GM21360 (cell line): ENCODE results near the gene NUP42.

Source experiments
- ATAC-seq: cut with Tn5 transposase; IDR thresholded peaks from one replicate; pipeline ENCODE4 v1.9.1; 2021; ENCODE audit warnings: mild to moderate bottlenecking, moderate library complexity; ENCODE audit not compliant: unreplicated experiment

Gene NUP42

GRCh38 chr7:23232966-23233365 is 51.1 kb downstream of the NUP42 start:
- ATAC-seq = no peak

DNA sequence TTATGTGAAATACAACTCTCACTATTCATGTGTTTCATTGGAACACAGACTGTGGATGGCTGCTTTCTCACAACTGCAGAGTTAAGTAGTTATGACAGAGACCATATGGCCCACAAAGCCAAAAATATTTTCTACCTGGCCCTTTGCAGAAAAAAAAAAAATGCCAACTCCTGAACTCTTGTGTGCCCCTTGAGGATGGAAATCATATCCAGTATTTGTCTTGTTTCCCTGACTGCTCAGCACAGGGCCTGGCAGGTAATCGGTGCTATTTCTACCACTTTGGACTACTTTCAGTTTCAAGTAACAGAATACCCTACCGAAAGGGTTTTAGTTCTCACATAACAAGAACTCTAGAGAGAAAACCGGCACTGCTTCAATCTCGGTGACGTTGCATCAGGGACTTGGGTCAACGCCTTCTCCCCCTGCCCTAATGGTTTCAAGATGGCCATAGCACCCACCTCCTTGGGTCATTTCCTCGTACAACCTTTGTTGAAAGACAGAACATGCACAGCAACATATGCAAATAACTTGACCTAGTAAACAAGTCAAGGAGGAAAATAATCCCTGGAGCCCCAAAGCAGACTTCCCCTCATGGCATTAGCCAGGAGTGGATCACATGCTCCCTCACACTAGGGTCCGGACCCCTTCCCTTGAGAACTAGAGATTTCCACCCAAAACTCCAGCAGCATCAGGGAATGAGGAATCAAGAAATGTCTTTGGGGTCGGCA is 52.9 kb downstream of the NUP42 start:
- peak; percentile 72 for ATAC-seq

- ATAC-seq = no peak
Measured at GRCh38 chr7:23235813-23236221, 54.0 kb downstream of the NUP42 start.

GRCh38 chr7:23237000-23237399 is 55.2 kb downstream of the NUP42 start:
- ATAC-seq = no peak

DNA sequence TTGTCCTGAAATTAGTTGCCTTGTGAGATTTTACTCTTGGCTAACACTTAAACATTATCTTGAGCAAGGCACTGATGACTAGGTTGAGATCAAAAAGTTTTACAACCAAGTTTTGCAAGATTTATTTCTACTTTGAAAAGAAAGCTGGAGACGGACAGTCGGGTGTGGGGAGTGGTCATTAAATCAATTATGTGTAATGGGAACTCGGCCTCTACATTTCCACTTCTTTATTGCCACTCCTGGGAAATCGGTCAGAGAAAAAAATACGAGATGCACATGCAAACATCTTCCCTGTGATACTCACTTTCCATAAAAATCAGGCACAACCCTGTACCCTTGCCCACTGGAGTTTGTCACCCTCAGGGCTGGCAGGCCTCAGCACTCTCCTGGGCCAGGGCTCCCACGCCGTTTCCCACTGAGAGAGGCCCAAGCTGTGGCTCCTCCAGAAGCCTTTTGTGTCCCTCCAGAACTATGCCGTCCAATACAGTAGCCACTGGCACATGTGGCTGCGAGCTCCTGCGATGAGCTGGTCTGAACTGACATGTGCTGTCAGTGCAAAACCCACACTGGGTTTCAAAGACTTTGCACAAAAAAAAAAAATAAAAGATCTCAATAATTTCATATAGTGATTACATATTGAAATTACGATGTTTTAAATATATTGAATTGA is 57.3 kb downstream of the NUP42 start:
- no peak for ATAC-seq

DNA sequence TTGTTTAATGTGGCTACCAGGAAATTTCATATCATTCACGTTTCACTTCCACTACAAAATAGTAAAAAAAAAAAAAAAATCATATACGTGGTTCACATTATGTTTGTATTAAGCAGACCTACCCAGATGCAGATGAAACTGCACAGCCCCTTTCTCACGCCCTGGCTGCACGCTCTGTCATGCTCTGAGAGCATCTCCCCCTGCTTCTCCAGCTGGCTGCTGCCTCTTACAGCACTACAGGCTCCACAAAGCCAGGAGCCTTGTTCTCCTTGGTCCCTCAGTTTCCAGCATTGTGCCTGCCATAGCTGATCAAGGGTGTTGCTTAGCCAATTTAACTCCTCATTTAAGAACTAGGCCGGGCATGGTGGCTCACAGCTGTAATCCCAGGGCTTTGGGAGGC is 57.9 kb downstream of the NUP42 start:
- ATAC-seq = no peak

DNA sequence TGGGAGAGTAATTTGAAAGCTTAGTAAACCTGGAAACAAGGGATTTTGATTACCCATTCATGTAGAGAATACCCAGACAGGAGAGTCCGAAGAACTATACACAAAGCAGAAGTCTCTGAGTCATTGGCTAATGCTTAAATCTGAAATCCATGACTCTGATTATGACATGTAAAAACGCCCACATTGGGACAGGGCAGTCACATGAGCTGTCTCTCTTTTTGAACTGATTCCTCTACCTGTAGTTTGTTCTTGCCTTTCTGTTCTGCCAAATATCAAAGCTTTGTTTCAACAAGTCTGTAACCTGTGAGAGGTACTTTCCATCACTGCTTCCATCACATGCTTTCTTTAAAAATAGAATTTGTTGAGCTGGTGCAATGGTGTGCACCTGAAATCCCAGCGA is 60.5 kb downstream of the NUP42 start:
- ATAC-seq = no peak

GRCh38 chr7:23242935-23243334 is 61.1 kb downstream of the NUP42 start:
- no peak for ATAC-seq

GRCh38 chr7:23246555-23246954 is 64.7 kb downstream of the NUP42 start, which contains the start of gene GPNMB:
Gene GPNMB (plus strand): TSS chr7:23246775. CDS start chr7:23246858, 83 bp downstream.
- no peak for ATAC-seq

GRCh38 chr7:23247046-23247602 is 65.3 kb downstream of the NUP42 start:
- no peak for ATAC-seq

- ATAC-seq = no peak
Measured at GRCh38 chr7:23247603-23248335, 65.9 kb downstream of the NUP42 start.

DNA sequence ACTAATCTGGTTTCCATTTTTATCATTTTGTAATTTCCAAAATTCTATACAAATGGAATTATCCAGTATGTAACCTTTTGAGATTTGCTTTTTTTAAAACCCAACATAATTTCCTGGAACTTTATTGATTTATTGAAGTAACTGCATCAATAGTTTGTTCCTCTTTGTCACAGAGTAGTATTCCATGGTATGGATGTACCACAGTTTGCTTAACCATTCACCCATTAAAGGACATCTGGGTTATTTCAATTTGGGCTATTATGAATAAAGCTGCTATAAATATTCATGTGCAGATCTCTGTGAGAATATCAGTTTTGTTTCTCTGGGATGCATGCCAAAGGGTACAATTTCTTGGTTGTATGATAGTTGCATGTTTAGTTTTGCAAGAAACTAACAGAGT is 67.6 kb downstream of the NUP42 start:
- no peak for ATAC-seq
